ENCODE data around the gene SPDYE5.

Gene SPDYE5

DNA sequence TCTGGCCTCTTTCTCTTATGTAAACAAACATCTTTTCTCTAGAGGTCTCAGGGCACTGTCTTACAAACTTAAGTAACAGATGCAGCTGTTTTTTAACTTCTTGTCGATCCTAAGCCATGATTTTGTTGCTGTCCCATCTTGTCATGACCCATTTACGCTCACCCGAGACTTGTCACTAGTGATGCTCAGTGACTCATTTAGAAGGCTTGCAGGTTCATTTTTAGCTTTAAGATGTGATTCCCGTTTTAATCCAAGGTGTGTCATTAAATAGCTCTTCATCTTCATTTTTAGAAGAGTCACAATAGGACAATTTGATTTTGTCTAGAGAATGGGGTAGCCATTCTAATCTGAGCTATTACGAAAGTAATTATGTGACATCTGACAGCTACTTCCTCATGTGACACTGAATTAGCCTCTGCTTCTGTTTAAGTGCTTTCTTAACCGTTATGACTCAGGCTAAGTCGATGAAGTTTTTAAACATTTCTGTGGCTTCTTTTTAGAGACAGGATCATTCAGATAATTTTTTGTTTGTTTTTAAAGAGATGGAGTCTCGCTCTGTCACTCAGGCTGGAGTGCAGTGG, 42.7 kb downstream of the SPDYE5 start:
- Histone ChIP-seq H2AFZ (ENCODE audit: low read depth, low read length, severe bottlenecking) (peak overlapping the region; percentile 57), H3K4me3 (ENCODE audit: insufficient read depth, low read length, poor library complexity, severe bottlenecking) (no peak overlapping the region), H3K9ac (ENCODE audit: low read length) (no peak overlapping the region), H3F3A (ENCODE audit: insufficient read depth) (no peaks in the 10 kb centered on the region), H3K79me2 (ENCODE audit: insufficient read depth, low read length) (no peaks in the 10 kb centered on the region), H3K9me2 (replicated peaks; ENCODE audit: insufficient read depth, low read length) (no peaks in the 10 kb centered on the region), H3K4me2 (ENCODE audit: low read depth, low read length, poor library complexity, severe bottlenecking) (peak overlapping the region; percentile 14), H3K27ac (ENCODE audit: low read depth, low read length) (no peak overlapping the region), H4K20me1 (ENCODE audit: low read depth, low read length) (no peaks in the 10 kb centered on the region), H3K27me3 (ENCODE audit: low read length) (no peaks in the 10 kb centered on the region), H3K9me3 (ENCODE audit: insufficient read depth, low read length) (no peaks in the 10 kb centered on the region), H3K36me3 (ENCODE audit: low read length) (no peaks in the 10 kb centered on the region)
- TF ChIP-seq EZH2phosphoT487 (conservative IDR thresholded peaks at IDR 0.05; ENCODE audit: low read length), result no peak
- TF ChIP-seq, protein P1, sequence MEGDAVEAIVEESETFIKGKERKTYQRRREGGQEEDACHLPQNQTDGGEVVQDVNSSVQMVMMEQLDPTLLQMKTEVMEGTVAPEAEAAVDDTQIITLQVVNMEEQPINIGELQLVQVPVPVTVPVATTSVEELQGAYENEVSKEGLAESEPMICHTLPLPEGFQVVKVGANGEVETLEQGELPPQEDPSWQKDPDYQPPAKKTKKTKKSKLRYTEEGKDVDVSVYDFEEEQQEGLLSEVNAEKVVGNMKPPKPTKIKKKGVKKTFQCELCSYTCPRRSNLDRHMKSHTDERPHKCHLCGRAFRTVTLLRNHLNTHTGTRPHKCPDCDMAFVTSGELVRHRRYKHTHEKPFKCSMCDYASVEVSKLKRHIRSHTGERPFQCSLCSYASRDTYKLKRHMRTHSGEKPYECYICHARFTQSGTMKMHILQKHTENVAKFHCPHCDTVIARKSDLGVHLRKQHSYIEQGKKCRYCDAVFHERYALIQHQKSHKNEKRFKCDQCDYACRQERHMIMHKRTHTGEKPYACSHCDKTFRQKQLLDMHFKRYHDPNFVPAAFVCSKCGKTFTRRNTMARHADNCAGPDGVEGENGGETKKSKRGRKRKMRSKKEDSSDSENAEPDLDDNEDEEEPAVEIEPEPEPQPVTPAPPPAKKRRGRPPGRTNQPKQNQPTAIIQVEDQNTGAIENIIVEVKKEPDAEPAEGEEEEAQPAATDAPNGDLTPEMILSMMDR (IDR thresholded peaks at IDR 0.05; ENCODE audit: insufficient read depth, low read length, poor library complexity, severe bottlenecking), result no peak

DNA sequence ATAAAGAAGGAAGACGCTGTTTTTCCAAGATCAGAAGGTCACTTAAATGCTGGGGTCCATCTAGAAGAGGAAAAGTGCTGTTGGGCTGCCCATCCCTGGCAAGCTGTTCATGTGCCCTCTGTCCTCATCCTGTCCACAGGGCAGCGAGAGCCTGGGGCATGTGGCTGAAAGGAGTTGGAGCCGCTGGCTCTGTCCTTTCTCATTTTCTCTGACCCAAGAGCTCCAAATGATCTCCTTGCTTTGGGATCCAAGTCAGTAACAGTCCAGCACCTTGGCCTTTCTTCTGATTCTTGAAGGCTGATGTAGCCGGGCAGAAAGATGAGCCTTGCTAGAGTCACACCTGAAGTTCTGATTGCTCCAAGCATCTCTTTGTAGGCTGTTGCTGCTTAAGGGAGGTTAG, 44.4 kb downstream of the SPDYE5 start:
- TF ChIP-seq EZH2phosphoT487 (conservative IDR thresholded peaks at IDR 0.05; ENCODE audit: low read length), result no peak
- TF ChIP-seq, protein P1 (IDR thresholded peaks at IDR 0.05; ENCODE audit: insufficient read depth, low read length, poor library complexity, severe bottlenecking), result no peak
- Histone ChIP-seq H3K9ac (ENCODE audit: low read length) (no peak overlapping the region), H3K4me3 (ENCODE audit: insufficient read depth, low read length, poor library complexity, severe bottlenecking) (no peak overlapping the region), H3K27ac (ENCODE audit: low read depth, low read length) (no peak overlapping the region), H3K79me2 (ENCODE audit: insufficient read depth, low read length) (no peaks in the 10 kb centered on the region), H3K4me2 (ENCODE audit: low read depth, low read length, poor library complexity, severe bottlenecking) (no peak overlapping the region), H3F3A (ENCODE audit: insufficient read depth) (no peaks in the 10 kb centered on the region), H4K20me1 (ENCODE audit: low read depth, low read length) (no peaks in the 10 kb centered on the region), H3K27me3 (ENCODE audit: low read length) (no peaks in the 10 kb centered on the region), H3K36me3 (ENCODE audit: low read length) (no peaks in the 10 kb centered on the region), H2AFZ (ENCODE audit: low read depth, low read length, severe bottlenecking) (no peak overlapping the region), H3K9me3 (ENCODE audit: insufficient read depth, low read length) (no peaks in the 10 kb centered on the region), H3K9me2 (replicated peaks; ENCODE audit: insufficient read depth, low read length) (no peaks in the 10 kb centered on the region)

DNA sequence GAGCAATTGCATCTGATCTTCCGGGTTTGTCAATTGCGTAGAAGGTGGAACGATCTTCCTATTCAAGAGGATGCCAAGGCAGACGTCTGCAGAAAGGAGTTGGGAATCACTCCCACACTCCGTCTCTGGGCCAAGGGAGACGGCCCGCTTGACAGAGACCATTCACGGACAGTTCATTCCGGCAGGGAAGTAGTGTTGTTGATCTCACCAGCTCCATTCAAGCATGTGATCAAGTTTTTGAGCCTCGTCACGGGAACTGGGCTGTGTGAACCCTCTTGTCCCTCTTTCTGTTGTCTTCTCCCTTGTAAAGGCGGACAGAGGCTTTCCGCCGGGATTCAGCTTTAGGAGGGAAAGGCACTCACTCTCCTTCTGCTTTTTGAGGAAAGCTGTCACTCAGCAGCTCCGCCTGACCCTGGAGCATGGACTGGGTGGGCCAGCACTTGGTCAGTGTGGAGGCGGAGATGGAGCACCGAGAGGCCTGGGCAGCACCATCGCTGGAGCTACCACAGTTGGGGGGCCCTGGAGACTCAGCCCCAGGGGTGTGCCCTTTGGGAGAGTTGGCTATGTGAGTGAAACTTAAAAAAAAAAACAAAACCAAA, 44.9 kb downstream of the SPDYE5 start:
- H3K27ac ChIP-seq (ENCODE audit: low read depth, low read length), result no peak overlapping the region
- H4K20me1 ChIP-seq (ENCODE audit: low read depth, low read length), result no peaks in the 10 kb centered on the region
- H3K9ac ChIP-seq (ENCODE audit: low read length), result no peak overlapping the region
- no peaks in the 10 kb centered on the region for H3K9me3 ChIP-seq (ENCODE audit: insufficient read depth, low read length)
- H3K27me3 ChIP-seq (ENCODE audit: low read length), result no peaks in the 10 kb centered on the region
- no peak overlapping the region for H3K4me3 ChIP-seq (ENCODE audit: insufficient read depth, low read length, poor library complexity, severe bottlenecking)
- no peak overlapping the region for H2AFZ ChIP-seq (ENCODE audit: low read depth, low read length, severe bottlenecking)
- no peaks in the 10 kb centered on the region for H3K79me2 ChIP-seq (ENCODE audit: insufficient read depth, low read length)
- no peaks in the 10 kb centered on the region for H3K9me2 ChIP-seq (replicated peaks; ENCODE audit: insufficient read depth, low read length)
- H3K36me3 ChIP-seq (ENCODE audit: low read length), result no peaks in the 10 kb centered on the region
- TF ChIP-seq, protein P1 (IDR thresholded peaks at IDR 0.05; ENCODE audit: insufficient read depth, low read length, poor library complexity, severe bottlenecking), result no peak
- no peak for TF ChIP-seq EZH2phosphoT487 (conservative IDR thresholded peaks at IDR 0.05; ENCODE audit: low read length)
- H3K4me2 ChIP-seq (ENCODE audit: low read depth, low read length, poor library complexity, severe bottlenecking), result no peak overlapping the region
- no peaks in the 10 kb centered on the region for H3F3A ChIP-seq (ENCODE audit: insufficient read depth)

Measured in SU-DHL-6 (cell line).